ENCODE data around the gene TESK2. TPM values are rescaled to one million over a fixed set of nuclear protein-coding genes. Genes with fewer than 3 reads are reported as not detected.
A peak's percentile ranks its signal among the peaks of the same experiment; 100 is the strongest.

TESK2 gene
- total and polyA plus RNA-seq, 2 of the 13 experiments (the other 11 are each of a cell fraction or from before 2014, with no cell fraction given): 5.5 to 9.6 TPM

- no peak for TF ChIP-seq ZNF282 (IDR thresholded peaks at IDR 0.05; ENCODE audit: partially characterized antibody)
- no peak for TF ChIP-seq ZNF432 (CRISPR knock-in tag; IDR thresholded peaks at IDR 0.05; ENCODE audit: borderline replicate concordance)
- TF ChIP-seq ESRRA (CRISPR knock-in tag; IDR thresholded peaks at IDR 0.05; ENCODE audit: low read depth): 0 out of 2 replicates have a peak, but pooled peaks have one; percentile 53
- TF ChIP-seq, protein P1, sequence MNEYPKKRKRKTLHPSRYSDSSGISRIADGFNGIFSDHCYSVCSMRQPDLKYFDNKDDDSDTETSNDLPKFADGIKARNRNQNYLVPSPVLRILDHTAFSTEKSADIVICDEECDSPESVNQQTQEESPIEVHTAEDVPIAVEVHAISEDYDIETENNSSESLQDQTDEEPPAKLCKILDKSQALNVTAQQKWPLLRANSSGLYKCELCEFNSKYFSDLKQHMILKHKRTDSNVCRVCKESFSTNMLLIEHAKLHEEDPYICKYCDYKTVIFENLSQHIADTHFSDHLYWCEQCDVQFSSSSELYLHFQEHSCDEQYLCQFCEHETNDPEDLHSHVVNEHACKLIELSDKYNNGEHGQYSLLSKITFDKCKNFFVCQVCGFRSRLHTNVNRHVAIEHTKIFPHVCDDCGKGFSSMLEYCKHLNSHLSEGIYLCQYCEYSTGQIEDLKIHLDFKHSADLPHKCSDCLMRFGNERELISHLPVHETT (CRISPR knock-in tag; conservative IDR thresholded peaks at IDR 0.05): no peak
- peak; percentile 74; the same call in 1 of the 2 replicates for TF ChIP-seq SIN3A (IDR thresholded peaks at IDR 0.05; ENCODE audit: borderline replicate concordance, low read depth, low read length)
- no peak for TF ChIP-seq ZNF841 (CRISPR knock-in tag; IDR thresholded peaks at IDR 0.05; ENCODE audit: borderline replicate concordance)
- peak; percentile 44; the same call in 1 of the 2 replicates for TF ChIP-seq ERF (CRISPR knock-in tag; IDR thresholded peaks at IDR 0.05)
- TF ChIP-seq NFKB2 (CRISPR knock-in tag; IDR thresholded peaks at IDR 0.05; ENCODE audit: borderline replicate concordance): peak; percentile 64; the same call in 1 of the 2 replicates
- peak; percentile 80 for TF ChIP-seq ZNF121 (CRISPR knock-in tag; IDR thresholded peaks at IDR 0.05)
- 0 out of 2 replicates have a peak, but pooled peaks have one; percentile 30 for TF ChIP-seq IRF2 (CRISPR knock-in tag; IDR thresholded peaks at IDR 0.05)
- TF ChIP-seq SMYD3 (CRISPR knock-in tag; IDR thresholded peaks at IDR 0.05): no peak
- TF ChIP-seq, protein P2, sequence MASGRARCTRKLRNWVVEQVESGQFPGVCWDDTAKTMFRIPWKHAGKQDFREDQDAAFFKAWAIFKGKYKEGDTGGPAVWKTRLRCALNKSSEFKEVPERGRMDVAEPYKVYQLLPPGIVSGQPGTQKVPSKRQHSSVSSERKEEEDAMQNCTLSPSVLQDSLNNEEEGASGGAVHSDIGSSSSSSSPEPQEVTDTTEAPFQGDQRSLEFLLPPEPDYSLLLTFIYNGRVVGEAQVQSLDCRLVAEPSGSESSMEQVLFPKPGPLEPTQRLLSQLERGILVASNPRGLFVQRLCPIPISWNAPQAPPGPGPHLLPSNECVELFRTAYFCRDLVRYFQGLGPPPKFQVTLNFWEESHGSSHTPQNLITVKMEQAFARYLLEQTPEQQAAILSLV (CRISPR knock-in tag; IDR thresholded peaks at IDR 0.05; ENCODE audit: borderline replicate concordance): peak; percentile 59; the same call in 1 of the 2 replicates
- no peak for TF ChIP-seq ZNF530 (CRISPR knock-in tag; IDR thresholded peaks at IDR 0.05; ENCODE audit: low read depth)
- TF ChIP-seq PCBP2 (optimal IDR thresholded peaks at IDR 0.05; ENCODE audit: low read depth, low read length, poor library complexity, severe bottlenecking): no peak
- TF ChIP-seq KAT7 (CRISPR knock-in tag; IDR thresholded peaks at IDR 0.05; ENCODE audit: borderline replicate concordance): peak; percentile 91; the same call in 1 of the 2 replicates
- TF ChIP-seq CCAR2 (optimal IDR thresholded peaks at IDR 0.05; ENCODE audit: low read depth, low read length): no peak
Measured at GRCh38 chr1:45490626-45491486, at the start of gene TESK2 (continued).
